Motor neuron (in vitro differentiated cells): ENCODE measurements around the gene ABCC4. TPM values are rescaled to one million over a fixed set of nuclear protein-coding genes. Genes with fewer than 3 reads are reported as not detected.
"Not testable (repeated sequence)": the region's sequence is repeated elsewhere in the genome, so short reads cannot be mapped to it uniquely, and the experiment has no call there.

Experiments
- ATAC-seq, 8 experiments: fragments of 200-7000 bp; cut with Tn5 transposase; replicated peaks in 6 of 8; 2 replicates each; pipeline ENCODE4 v1.8.0; 2021; ENCODE audit warnings: mild to moderate bottlenecking in 8 of 8, moderate library complexity in 8 of 8
- H3K27ac ChIP-seq, 2 donors: fragments of 250-450 bp; sonication (Bioruptor Pico); 2 replicates each; pipeline ENCODE4 v1.9.0; 2021; ENCODE audit warnings: antibody characterized with exemption in 2 of 2, mild to moderate bottlenecking in 2 of 2, moderate library complexity in 1 of 2
- H3K4me1 ChIP-seq, 2 donors: fragments of 250-450 bp; sonication (Bioruptor Pico); replicated peaks in 1 of 2; 2 replicates each; pipeline ENCODE4 v1.6.1; 2021; ENCODE audit warnings: antibody characterized with exemption in 2 of 2, mild to moderate bottlenecking in 2 of 2, moderate library complexity in 1 of 2
- H3K4me3 ChIP-seq, 5 donors: fragments of 250-450 bp; sonication (Bioruptor Pico); 2 replicates each; pipeline ENCODE4 v1.9.0; 2021; ENCODE audit warnings: antibody characterized with exemption in 5 of 5, mild to moderate bottlenecking in 5 of 5, moderate library complexity in 4 of 5
- WGBS, 10 experiments: fragments of 450-650 bp; shearing (Covaris generic); methylation state at CpG; one replicate each; pipeline ENCODE4 v1.0.0; 2022; 5-methylcytosine and 5-hydroxymethylcytosine counted together
- in situ Hi-C, 9 experiments: fragments of 400-800 bp; cut with MboI; loops; one replicate each; pipeline ENCODE4 v1.15.0; 2021; ENCODE audit warnings: low sequenced_read_pairs in 9 of 9, low pct_unique_long_range_greater_than_20kb in 2 of 9; ENCODE audit not compliant: unreplicated experiment in 9 of 9
- total RNA-seq, 8 experiments: library from RNA; unstranded; fragments of 300-600 nt; gene quantifications; 2 replicates each; pipeline versions ENCODE4 v1.2.3 to v1.2.4, GENCODE V29; 2022

The ABCC4 gene
- total RNA-seq, 8 experiments from 2014 or later, result 2.5 to 13.0 (median 8.0) TPM

- H3K4me1 ChIP-seq, result peaks cover 0 to 5% of the 10 kb centered on the region in 2 donors
- in situ Hi-C loops, result no loop called here
- peak in 4 of 8 experiments; percentile 39 to 59 (median 45) for ATAC-seq
- 40 to 100% (median 66%) methylated on average over 1 to 4 of the region's 4 CpGs; no CpG with 5 or more reads in 1 of the 10 experiments for WGBS, 10 experiments
- no peak overlapping the region for H3K27ac ChIP-seq
- no peak overlapping the region for H3K4me3 ChIP-seq
Measured at GRCh38 chr13:95289020-95289444, 12.2 kb downstream of the ABCC4 start.

- no peak overlapping the region for H3K27ac ChIP-seq
- ATAC-seq, result no peak
- H3K4me3 ChIP-seq, result no peak overlapping the region
- 86 to 100% (median 100%) methylated on average over 1 to 3 of the region's 4 CpGs; no CpG with 5 or more reads in 5 of the 10 experiments for WGBS, 10 experiments
- in situ Hi-C loops, result no loop called here
- H3K4me1 ChIP-seq, result peaks cover 0 to 5% of the 10 kb centered on the region in 2 donors
Measured at GRCh38 chr13:95284436-95284835, 16.8 kb downstream of the ABCC4 start.

GRCh38 chr13:95279016-95279415 lies 22.2 kb downstream of the ABCC4 start:
- 77 to 100% (median 83%) methylated on average over 1 to 3 of the region's 3 CpGs; no CpG with 5 or more reads in 6 of the 10 experiments for WGBS, 10 experiments
- Histone ChIP-seq H3K4me1 (peaks cover 3 to 10% of the 10 kb centered on the region in 2 donors), H3K27ac (no peak overlapping the region), H3K4me3 (no peak overlapping the region)
- peak in 4 of 8 experiments; percentile 36 to 85 (median 74) for ATAC-seq
- in situ Hi-C loops, result no loop called here

- ATAC-seq, result no peak
- Histone ChIP-seq H3K4me3 (no peak overlapping the region), H3K27ac (no peak overlapping the region), H3K4me1 (peaks cover 5 to 10% of the 10 kb centered on the region in 2 donors)
- in situ Hi-C loops, result no loop called here
- WGBS, 10 experiments, result 36 to 100% (median 75%) methylated on average over 1 to 4 of the region's 4 CpGs; no CpG with 5 or more reads in 1 of the 10 experiments
Measured at GRCh38 chr13:95276037-95276505, 25.2 kb downstream of the ABCC4 start.

GRCh38 chr13:95275322-95276036 lies 25.8 kb downstream of the ABCC4 start:
- peak in 4 of 8 experiments; percentile 22 to 60 (median 48) for ATAC-seq
- in situ Hi-C loops, result no loop called here
- 55 to 96% (median 92%) methylated on average over 1 to 4 of the region's 4 CpGs; no CpG with 5 or more reads in 1 of the 10 experiments for WGBS, 10 experiments
- Histone ChIP-seq H3K4me3 (no peak overlapping the region), H3K4me1 (peaks cover 6 to 10% of the 10 kb centered on the region in 2 donors), H3K27ac (no peak overlapping the region)

- ATAC-seq, H3K4me1 ChIP-seq, H3K4me3 ChIP-seq, in situ Hi-C loops, H3K27ac ChIP-seq: not testable (repeated sequence)
- 83 to 100% (median 95%) methylated on average over 1 to 10 of the region's 12 CpGs; no CpG with 5 or more reads in 1 of the 10 experiments for whole genome bisulfite sequencing, 10 experiments
Measured at GRCh38 chr13:95273592-95274132, 27.6 kb downstream of the ABCC4 start.

GRCh38 chr13:95272076-95272475 lies 29.2 kb downstream of the ABCC4 start:
- H3K27ac ChIP-seq, in situ Hi-C loops, H3K4me1 ChIP-seq, H3K4me3 ChIP-seq, ATAC-seq: not testable (repeated sequence)
- WGBS, 10 experiments, result 81 to 100% (median 96%) methylated on average over 1 to 7 of the region's 7 CpGs; no CpG with 5 or more reads in 4 of the 10 experiments

- peaks cover 0 to 4% of the 10 kb centered on the region in 2 donors for H3K4me1 ChIP-seq
- in situ Hi-C loops, result no loop called here
- no peak for ATAC-seq
- no peak overlapping the region for H3K27ac ChIP-seq
- WGBS, 10 experiments, result 56 to 94% (median 80%) methylated on average over 1 to 3 of the region's 3 CpGs; no CpG with 5 or more reads in 1 of the 10 experiments
- no peak overlapping the region for H3K4me3 ChIP-seq
Measured at GRCh38 chr13:95269756-95270155, 31.5 kb downstream of the ABCC4 start.

GRCh38 chr13:95268343-95269065 lies 32.7 kb downstream of the ABCC4 start:
- H3K27ac ChIP-seq, in situ Hi-C loops, H3K4me1 ChIP-seq, H3K4me3 ChIP-seq, ATAC-seq: not testable (repeated sequence)
- WGBS, 10 experiments, result 69 to 96% (median 87%) methylated on average over 3 to 11 of the region's 16 CpGs; no CpG with 5 or more reads in 2 of the 10 experiments

- Histone ChIP-seq H3K4me1 (peaks cover 0 to 4% of the 10 kb centered on the region in 2 donors), H3K27ac (no peak overlapping the region), H3K4me3 (no peak overlapping the region)
- 0 to 90% (median 41%) methylated on average over 1 to 6 of the region's 6 CpGs; no CpG with 5 or more reads in 6 of the 10 experiments for WGBS, 10 experiments
- peak; percentile 52 to 99 (median 88) for ATAC-seq
- in situ Hi-C loops, result no loop called here
Measured at GRCh38 chr13:95267662-95268342, 33.4 kb downstream of the ABCC4 start.

GRCh38 chr13:95264225-95264624 lies 37.0 kb downstream of the ABCC4 start:
- in situ Hi-C loops, result no loop called here
- no peak overlapping the region for H3K27ac ChIP-seq
- WGBS, 10 experiments, result 53 to 100% (median 89%) methylated on average over 1 to 3 of the region's 3 CpGs
- no peak for ATAC-seq
- H3K4me3 ChIP-seq, result no peak overlapping the region
- H3K4me1 ChIP-seq, result no peaks in the 10 kb centered on the region

- WGBS, 10 experiments, result 83 to 96% (median 90%) methylated on average over 1 to 7 of the region's 9 CpGs; no CpG with 5 or more reads in 2 of the 10 experiments
- Histone ChIP-seq H3K27ac (no peak overlapping the region), H3K4me1 (no peaks in the 10 kb centered on the region), H3K4me3 (no peak overlapping the region)
- no peak for ATAC-seq
- in situ Hi-C loops, result no loop called here
Measured at GRCh38 chr13:95262837-95263384, 38.3 kb downstream of the ABCC4 start.
